PFSK-1 (cell line): ENCODE data around the gene GDF9.

ENCODE experiments used
- FOXP2 ChIP-seq: optimal IDR thresholded peaks from 2 replicates; pipeline ENCODE3; 2011; ENCODE audit warnings: borderline replicate concordance, control low read depth, inconsistent platforms; ENCODE audit not compliant: insufficient read depth; ENCODE audit errors: extremely low read length, extremely low read depth
- POLR2AphosphoS5 ChIP-seq: IDR thresholded peaks from 2 replicates; pipeline ENCODE4 v1.6.1; 2012; ENCODE audit warnings: low read depth, mild to moderate bottlenecking, control low read depth, low read length, moderate library complexity
- REST ChIP-seq, 2 experiments: IDR thresholded peaks; 2 replicates each; pipeline versions ENCODE4 v1.6.1 to v1.8.0; 2011 to 2012; ENCODE audit warnings: low read depth in 2 of 2, low read length in 2 of 2, control low read depth in 1 of 2, inconsistent platforms in 1 of 2, mild to moderate bottlenecking in 1 of 2, moderate library complexity in 1 of 2; ENCODE audit not compliant: insufficient read depth in 1 of 2
- SIN3A ChIP-seq: IDR thresholded peaks from 2 replicates; pipeline ENCODE4 v1.6.1; 2012; ENCODE audit warnings: mild to moderate bottlenecking, low read length, moderate library complexity, borderline replicate concordance; ENCODE audit not compliant: insufficient read depth

- TF ChIP-seq REST (IDR thresholded peaks at IDR 0.05; ENCODE audit: insufficient read depth in 1 of 2, low read depth in 2 of 2, low read length in 2 of 2), result no peak
- TF ChIP-seq POLR2AphosphoS5, result no peak
- TF ChIP-seq FOXP2, result no peak
- no peak for TF ChIP-seq SIN3A
These were observed 12.5 kb downstream of the GDF9 start for GRCh38 chr5:132853790-132854189.
